Hepatocyte (in vitro differentiated cells): ENCODE results near the gene GPR75. TPM values are rescaled to one million over a fixed set of nuclear protein-coding genes. Genes with fewer than 3 reads are reported as not detected.

ENCODE experiments used
- DNase-seq: peaks from one replicate; pipeline ENCODE4 v3.0.0-alpha.2; 2016; ENCODE audit warnings: low spot score
- H2AFZ ChIP-seq: fragments of 200-600 bp; sonication (generic); 2 replicates; pipeline ENCODE4 v1.6.0; 2016; ENCODE audit warnings: antibody characterized with exemption, mild to moderate bottlenecking
- H3K27ac ChIP-seq: fragments of 200-600 bp; sonication (generic); 2 replicates; pipeline ENCODE4 v1.5.1; 2016; ENCODE audit warnings: mild to moderate bottlenecking
- H3K27me3 ChIP-seq: fragments of 200-600 bp; sonication (generic); 2 replicates; pipeline ENCODE4 v1.6.1; 2016
- H3K36me3 ChIP-seq: fragments of 200-600 bp; sonication (generic); replicated peaks from 2 replicates; pipeline ENCODE4 v1.5.1; 2016; ENCODE audit warnings: low read depth; ENCODE audit not compliant: insufficient read depth
- H3K4me1 ChIP-seq: fragments of 200-600 bp; sonication (generic); 2 replicates; pipeline ENCODE4 v1.5.1; 2016; ENCODE audit warnings: mild to moderate bottlenecking, moderate library complexity; ENCODE audit not compliant: insufficient read depth
- H3K4me2 ChIP-seq: fragments of 200-600 bp; sonication (generic); 2 replicates; pipeline ENCODE4 v1.6.0; 2016
- H3K4me3 ChIP-seq: fragments of 200-600 bp; sonication (generic); 2 replicates; pipeline ENCODE4 v1.5.1; 2016; ENCODE audit warnings: mild to moderate bottlenecking
- H3K79me2 ChIP-seq: fragments of 200-600 bp; sonication (generic); 2 replicates; pipeline ENCODE4 v1.6.0; 2017; ENCODE audit warnings: mild to moderate bottlenecking
- H3K9me2 ChIP-seq: fragments of 200-600 bp; sonication (generic); replicated peaks from 2 replicates; pipeline ENCODE4 v1.6.0; 2017; ENCODE audit warnings: mild to moderate bottlenecking; ENCODE audit not compliant: insufficient read depth
- H3K9me3 ChIP-seq: fragments of 200-600 bp; sonication (generic); 2 replicates; pipeline ENCODE4 v1.5.1; 2016; ENCODE audit warnings: low read depth, mild to moderate bottlenecking
- H4K20me1 ChIP-seq: fragments of 200-600 bp; sonication (generic); 2 replicates; pipeline ENCODE4 v1.6.0; 2016; ENCODE audit warnings: mild to moderate bottlenecking; ENCODE audit not compliant: insufficient read depth, poor library complexity, severe bottlenecking
- EZH2 ChIP-seq: fragments of 200-600 bp; sonication (generic); IDR thresholded peaks from 2 replicates; pipeline ENCODE4 v1.6.1; 2016; ENCODE audit warnings: antibody characterized with exemption, mild to moderate bottlenecking, borderline replicate concordance
- EZH2phosphoT487 ChIP-seq: fragments of 200-600 bp; sonication (generic); IDR thresholded peaks from one replicate; pipeline ENCODE4 v1.6.1; 2018; ENCODE audit warnings: antibody characterized with exemption, mild to moderate bottlenecking, low read depth, moderate library complexity; ENCODE audit not compliant: unreplicated experiment, severe bottlenecking
- WGBS: methylation state at CpG from one replicate; pipeline ENCODE4 v1.1.6; 2016; ENCODE audit warnings: low lambda C conversion rate; ENCODE audit errors: missing lambda C conversion rate; 5-methylcytosine and 5-hydroxymethylcytosine counted together
- polyA plus RNA-seq: library from polyadenylated mRNA; unstranded; fragments of >200 nt; fragmentation: Nextera tagmentation; extraction: Ambion mirVana; gene quantifications from 2 replicates; pipeline ENCODE4 v1.2.1, GENCODE V29; 2016
- total RNA-seq: library from RNA; depleted of rRNA; stranded (reverse); fragments of >200 nt; gene quantifications from 2 replicates; pipeline ENCODE4 v1.2.3, GENCODE V29; 2014
- TF ChIP-seq, protein P1 (sequence below): fragments of 200-600 bp; sonication (generic); IDR thresholded peaks from 2 replicates; pipeline ENCODE4 v1.5.1; 2016; ENCODE audit warnings: antibody characterized with exemption, mild to moderate bottlenecking; ENCODE audit not compliant: poor library complexity

GPR75 gene
- total and polyA plus RNA-seq, 2 experiments from 2014 or later: 1.00 TPM; not detected in 1

DNA sequence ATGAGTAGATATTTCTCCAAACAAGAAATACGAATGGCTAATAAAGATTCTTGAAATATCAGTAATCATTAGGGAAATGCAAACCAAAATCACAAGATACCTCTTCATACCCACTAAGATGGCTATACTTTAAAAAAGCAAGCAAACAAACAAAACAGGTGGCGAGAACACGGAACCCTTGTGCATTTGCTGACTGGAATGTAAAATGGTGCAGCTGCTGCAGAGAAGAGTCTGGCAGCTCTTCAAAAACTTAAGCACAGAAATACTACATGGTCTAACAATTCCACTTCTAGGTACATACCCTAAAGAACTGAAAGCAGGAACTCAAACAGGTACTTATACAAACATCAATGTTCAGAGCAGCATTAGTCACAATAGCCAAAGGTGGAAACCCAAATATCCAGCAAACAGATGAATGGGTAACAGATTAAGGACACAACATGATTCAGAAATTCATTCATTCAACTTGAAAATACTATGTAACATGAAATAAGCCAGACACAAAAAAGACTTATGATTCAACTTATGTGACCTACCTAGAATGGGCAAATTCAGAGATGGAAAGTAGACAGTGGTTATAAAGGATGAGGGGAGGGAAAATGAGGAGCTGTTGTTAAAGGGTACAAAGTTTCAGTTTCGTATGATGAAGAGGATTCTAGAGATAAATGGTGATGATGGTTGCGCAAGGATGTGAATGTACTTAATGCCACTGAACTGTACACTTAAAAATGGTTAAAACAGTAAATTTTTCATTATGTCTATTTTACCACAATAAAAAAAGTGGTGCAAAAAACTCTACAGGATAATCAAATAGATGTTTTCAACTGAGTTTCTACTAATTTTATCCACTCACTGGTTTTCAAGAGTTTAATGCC is 26.9 kb upstream of the GPR75 start:
- 95% methylated on average over 5 of the region's 5 CpGs for WGBS
- Histone ChIP-seq H3K79me2 (no peaks in the 10 kb centered on the region), H3K36me3 (peaks cover 5% of the 10 kb centered on the region)

DNA sequence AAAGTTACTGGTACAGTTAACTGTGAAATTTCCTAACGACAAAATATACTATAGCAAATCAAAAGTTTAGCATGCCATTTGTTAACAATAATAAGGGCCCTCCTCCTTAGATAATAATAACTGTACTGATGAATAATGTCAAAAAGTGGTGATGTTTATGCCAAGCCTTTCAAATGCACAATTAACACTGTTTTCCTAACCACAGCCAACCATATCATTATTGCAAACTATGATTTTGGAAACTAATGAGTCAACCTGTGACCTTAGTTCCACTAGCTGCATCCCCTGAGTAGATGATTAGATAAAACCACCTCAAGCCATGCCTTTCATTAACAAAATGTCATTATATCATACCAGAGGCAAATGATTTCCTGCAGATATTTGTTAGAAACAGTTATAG is 25.1 kb upstream of the GPR75 start:
- Histone ChIP-seq H3K27ac (no peak overlapping the region), H3K36me3 (peaks cover 6% of the 10 kb centered on the region), H3K4me1 (no peaks in the 10 kb centered on the region), H3K4me3 (no peak overlapping the region), H4K20me1 (no peaks in the 10 kb centered on the region), H3K9me2 (no peaks in the 10 kb centered on the region), H2AFZ (no peak overlapping the region), H3K4me2 (no peak overlapping the region), H3K27me3 (no peaks in the 10 kb centered on the region), H3K79me2 (no peaks in the 10 kb centered on the region), H3K9me3 (no peaks in the 10 kb centered on the region)
- WGBS: 100% methylated on average over 1 of the region's 1 CpG
- TF ChIP-seq, protein P1, sequence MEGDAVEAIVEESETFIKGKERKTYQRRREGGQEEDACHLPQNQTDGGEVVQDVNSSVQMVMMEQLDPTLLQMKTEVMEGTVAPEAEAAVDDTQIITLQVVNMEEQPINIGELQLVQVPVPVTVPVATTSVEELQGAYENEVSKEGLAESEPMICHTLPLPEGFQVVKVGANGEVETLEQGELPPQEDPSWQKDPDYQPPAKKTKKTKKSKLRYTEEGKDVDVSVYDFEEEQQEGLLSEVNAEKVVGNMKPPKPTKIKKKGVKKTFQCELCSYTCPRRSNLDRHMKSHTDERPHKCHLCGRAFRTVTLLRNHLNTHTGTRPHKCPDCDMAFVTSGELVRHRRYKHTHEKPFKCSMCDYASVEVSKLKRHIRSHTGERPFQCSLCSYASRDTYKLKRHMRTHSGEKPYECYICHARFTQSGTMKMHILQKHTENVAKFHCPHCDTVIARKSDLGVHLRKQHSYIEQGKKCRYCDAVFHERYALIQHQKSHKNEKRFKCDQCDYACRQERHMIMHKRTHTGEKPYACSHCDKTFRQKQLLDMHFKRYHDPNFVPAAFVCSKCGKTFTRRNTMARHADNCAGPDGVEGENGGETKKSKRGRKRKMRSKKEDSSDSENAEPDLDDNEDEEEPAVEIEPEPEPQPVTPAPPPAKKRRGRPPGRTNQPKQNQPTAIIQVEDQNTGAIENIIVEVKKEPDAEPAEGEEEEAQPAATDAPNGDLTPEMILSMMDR: no peak
- no peak for TF ChIP-seq EZH2
- TF ChIP-seq EZH2phosphoT487: no peak
- DNase-seq: no peak

More for the DNA sequence above, 26.9 kb upstream of the GPR75 start:
- no peaks in the 10 kb centered on the region for H3K9me2 ChIP-seq
- no peak overlapping the region for H3K4me3 ChIP-seq
- H3K4me1 ChIP-seq: no peaks in the 10 kb centered on the region
- no peak overlapping the region for H3K27ac ChIP-seq
- H3K27me3 ChIP-seq: no peaks in the 10 kb centered on the region
- no peak overlapping the region for H3K4me2 ChIP-seq
- H4K20me1 ChIP-seq: no peaks in the 10 kb centered on the region
- DNase-seq: no peak
- H3K9me3 ChIP-seq: no peaks in the 10 kb centered on the region
- H2AFZ ChIP-seq: no peak overlapping the region
- TF ChIP-seq EZH2 (no peak), EZH2phosphoT487 (no peak)
- TF ChIP-seq, protein P1: no peak

DNA sequence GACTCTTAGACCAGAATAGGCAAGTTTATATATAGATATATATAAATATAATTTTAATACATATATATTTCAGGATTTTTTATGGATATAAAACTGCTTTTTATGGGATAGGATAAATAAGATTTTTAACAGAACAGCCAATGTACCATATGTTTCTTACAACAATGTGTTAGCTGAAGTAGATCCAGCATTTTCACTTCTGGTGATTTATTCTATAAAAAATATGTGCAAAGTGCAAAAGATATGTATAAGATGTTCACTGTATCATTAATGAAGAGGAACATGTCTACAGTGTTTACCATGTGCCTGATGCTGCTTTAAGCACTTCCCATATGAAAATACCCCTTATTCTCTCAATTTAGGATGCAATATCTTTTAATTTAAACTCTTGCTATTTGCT is 22.2 kb upstream of the GPR75 start:
- no peaks in the 10 kb centered on the region for H3K9me2 ChIP-seq
- H3K9me3 ChIP-seq: no peaks in the 10 kb centered on the region
- H3K36me3 ChIP-seq: peaks cover 8% of the 10 kb centered on the region
- TF ChIP-seq EZH2phosphoT487 (no peak), EZH2 (no peak)
- TF ChIP-seq, protein P1: no peak
- H4K20me1 ChIP-seq: no peaks in the 10 kb centered on the region
- no peaks in the 10 kb centered on the region for H3K4me1 ChIP-seq
- H3K27ac ChIP-seq: no peak overlapping the region
- H2AFZ ChIP-seq: no peak overlapping the region
- no peak for DNase-seq
- H3K4me3 ChIP-seq: no peak overlapping the region
- H3K4me2 ChIP-seq: no peak overlapping the region
- no peaks in the 10 kb centered on the region for H3K79me2 ChIP-seq
- no peaks in the 10 kb centered on the region for H3K27me3 ChIP-seq
